Urothelium cell line (cell line): ENCODE measurements around the gene GALNT9.
"Not testable (repeated sequence)": the region's sequence is repeated elsewhere in the genome, so short reads cannot be mapped to it uniquely, and the experiment has no call there.

ENCODE experiments used
- DNase-seq: peaks from one replicate; pipeline ENCODE4 v3.0.0; 2011; ENCODE audit warnings: low spot score, mixed read lengths
- FAIRE-seq: peaks from 2 replicates; lab custom pipeline; 2011; peaks lifted over from hg19 to GRCh38; lab: Jason Lieb, UNC

The GALNT9 gene

DNA sequence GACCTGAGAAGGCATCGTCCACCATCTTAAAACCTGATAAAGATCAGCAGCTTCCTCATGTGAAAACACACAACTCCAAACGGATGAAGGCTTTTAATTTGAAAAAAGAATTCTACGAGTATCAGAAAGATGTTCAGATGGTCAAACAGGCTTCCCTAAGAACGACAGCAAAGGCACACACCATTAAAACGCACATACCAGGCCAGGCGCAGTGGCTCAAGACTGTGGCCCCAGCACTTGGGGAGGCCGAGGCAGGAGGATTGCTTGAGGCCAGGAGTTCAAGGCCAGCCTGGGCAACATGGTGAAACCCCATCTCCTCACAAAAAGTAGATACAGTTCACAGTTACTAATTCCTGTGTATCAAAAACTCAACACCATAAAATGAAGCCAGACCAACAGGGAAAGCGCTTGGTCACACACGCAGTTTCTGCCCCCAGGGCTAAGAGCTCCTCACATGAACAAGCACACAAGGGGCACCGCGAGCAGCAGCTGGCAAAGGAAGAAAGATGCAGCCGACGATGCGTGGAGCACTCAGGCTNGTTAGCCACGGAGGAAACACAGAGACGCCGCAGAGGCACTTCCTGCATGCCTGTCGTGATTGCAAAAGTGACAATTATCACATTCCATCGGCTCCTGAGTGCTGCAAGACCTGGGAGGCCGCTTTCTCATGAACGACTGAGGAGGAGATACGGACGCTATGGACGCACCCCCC is 107.1 kb downstream of the GALNT9 start:
- no peak for FAIRE-seq
- no peak for DNase-seq

- not testable (repeated sequence) for FAIRE-seq
Measured at GRCh38 chr12:132219761-132220160, 109.6 kb downstream of the GALNT9 start.

GRCh38 chr12:132219323-132219722 is 110.1 kb downstream of the GALNT9 start:
- no peak for FAIRE-seq

More at GRCh38 chr12:132219761-132220160, 109.6 kb downstream of the GALNT9 start:
- DNase-seq: not testable (repeated sequence)

DNA sequence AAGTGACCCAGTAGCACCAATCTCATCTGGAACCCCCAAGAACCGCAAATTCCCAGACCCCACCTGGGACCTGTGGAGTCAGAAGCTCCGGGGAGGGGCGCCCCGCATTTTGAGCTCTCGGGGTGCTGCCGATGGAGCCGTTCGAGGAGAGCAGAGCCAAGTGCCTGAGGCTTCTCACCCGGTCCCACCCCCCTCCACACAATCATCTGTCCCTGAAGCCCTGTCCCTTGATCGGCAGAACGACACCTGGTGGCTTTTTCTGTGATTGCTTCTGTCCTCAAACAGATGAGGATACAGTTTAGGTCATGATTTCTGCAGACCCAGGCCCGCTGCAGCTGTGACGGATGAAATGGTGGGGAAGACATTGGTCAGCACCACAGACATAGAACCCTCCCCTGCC is 110.5 kb downstream of the GALNT9 start:
- no peak for FAIRE-seq
- peak; percentile 52 for DNase-seq

More at GRCh38 chr12:132219323-132219722, 110.1 kb downstream of the GALNT9 start:
- DNase-seq: no peak

DNA sequence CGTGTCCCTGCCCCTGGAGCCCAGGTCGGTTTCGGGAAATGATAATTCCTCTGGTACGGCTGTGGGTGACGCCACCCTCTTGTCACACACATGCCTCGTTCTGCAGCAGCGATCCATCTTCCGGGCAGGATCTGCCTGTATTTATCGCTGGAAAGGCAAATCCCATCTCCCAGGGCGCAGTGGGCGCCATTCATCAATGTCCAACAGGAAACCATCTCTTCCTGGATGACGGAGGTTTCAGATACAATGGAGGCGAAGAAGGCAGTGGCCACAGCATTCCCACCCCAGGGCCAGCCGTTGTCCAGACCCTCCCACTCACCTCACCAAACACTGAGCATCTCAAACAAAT is 110.9 kb downstream of the GALNT9 start:
- FAIRE-seq (no peak), DNase-seq (no peak)

DNA sequence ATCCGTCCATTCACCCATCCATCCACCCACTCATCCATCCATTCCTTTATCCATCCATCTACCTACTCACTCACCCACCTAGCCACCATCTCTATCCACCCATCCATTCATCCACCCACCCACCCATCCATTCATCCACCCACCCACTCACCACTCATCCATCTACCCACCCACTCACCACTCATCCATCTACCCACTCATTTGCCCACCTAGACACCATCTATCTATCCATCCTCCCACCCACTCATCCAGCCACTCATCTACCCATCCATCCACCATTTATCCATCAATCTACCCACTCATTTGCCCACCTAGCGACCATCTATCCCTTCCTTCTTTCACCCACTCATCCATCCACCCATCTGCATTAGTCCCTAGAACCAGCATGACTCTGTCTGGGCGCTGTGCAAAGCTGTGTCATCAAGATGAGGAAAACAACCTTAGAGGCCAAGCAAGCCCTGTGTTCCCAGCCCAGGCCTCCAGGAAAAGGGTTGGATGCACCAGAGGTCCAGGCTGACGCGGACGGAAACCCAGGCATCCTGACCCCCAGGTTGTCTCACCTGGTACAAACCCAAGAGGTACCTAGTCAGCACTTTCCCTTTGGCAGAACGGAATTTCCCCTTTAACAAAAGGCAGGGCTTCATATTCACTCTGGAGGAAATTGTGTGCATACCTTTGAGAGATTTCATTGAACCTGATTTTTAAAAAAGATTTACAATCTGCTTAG is 111.4 kb downstream of the GALNT9 start:
- FAIRE-seq: no peak

DNA sequence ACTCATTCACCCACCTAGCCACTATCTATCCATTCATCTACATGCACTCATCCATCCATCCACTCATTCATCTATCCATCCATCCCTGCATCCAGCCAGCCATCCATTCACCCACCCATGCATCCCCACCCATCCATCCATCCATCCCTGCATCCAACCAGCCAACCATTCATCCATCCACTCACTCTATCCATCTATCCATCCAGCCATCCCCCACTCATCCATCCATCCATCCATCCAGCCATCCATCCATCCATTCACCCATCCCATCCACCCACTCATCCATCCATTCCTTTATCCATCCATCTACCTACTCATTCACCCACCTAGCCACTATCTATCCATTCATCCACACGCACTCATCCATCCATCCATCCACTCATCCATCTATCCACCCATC is 112.0 kb downstream of the GALNT9 start:
- peak; percentile 17 for FAIRE-seq
- no peak for DNase-seq

More for the DNA sequence above, 111.4 kb downstream of the GALNT9 start:
- no peak for DNase-seq

- DNase-seq: no peak
- FAIRE-seq: no peak
Measured at GRCh38 chr12:132216354-132216987, 112.9 kb downstream of the GALNT9 start.

- FAIRE-seq (no peak), DNase-seq (no peak)
Measured at GRCh38 chr12:132215299-132215989, 113.9 kb downstream of the GALNT9 start.

DNA sequence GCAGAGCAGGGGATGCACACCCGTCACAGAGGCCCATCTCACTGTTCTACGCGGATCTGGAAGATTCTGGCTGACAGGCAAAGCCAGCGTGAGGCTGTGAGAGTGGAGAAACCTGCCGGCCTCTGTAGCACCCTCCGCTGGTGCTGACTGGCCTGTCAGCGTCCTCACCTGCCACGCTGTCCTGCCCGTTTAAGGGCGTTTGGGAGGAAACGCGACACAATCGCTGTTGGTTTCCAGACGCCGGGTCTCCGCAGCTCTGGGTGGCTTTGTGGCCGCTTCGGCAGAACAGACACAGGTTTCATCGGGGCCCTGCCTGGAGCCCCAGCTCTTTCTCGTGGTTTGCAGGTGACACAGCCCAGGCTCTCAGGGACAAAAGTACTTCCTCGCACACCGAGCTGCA is 114.5 kb downstream of the GALNT9 start:
- FAIRE-seq (no peak), DNase-seq (no peak)

GRCh38 chr12:132214161-132214476 is 115.3 kb downstream of the GALNT9 start:
- DNase-seq: no peak
- FAIRE-seq: no peak

- FAIRE-seq (no peak), DNase-seq (no peak)
Measured at GRCh38 chr12:132213359-132214160, 115.8 kb downstream of the GALNT9 start.

- DNase-seq: no peak
- FAIRE-seq: no peak
Measured at GRCh38 chr12:132211816-132212215, 117.6 kb downstream of the GALNT9 start.

GRCh38 chr12:132211326-132211725 is 118.1 kb downstream of the GALNT9 start:
- FAIRE-seq: no peak
- no peak for DNase-seq

GRCh38 chr12:132210223-132211055 is 119.0 kb downstream of the GALNT9 start:
- no peak for FAIRE-seq
- no peak for DNase-seq

GRCh38 chr12:132209619-132210222 is 119.7 kb downstream of the GALNT9 start:
- no peak for FAIRE-seq
- no peak for DNase-seq

GRCh38 chr12:132208153-132208823 is 121.1 kb downstream of the GALNT9 start:
- FAIRE-seq (no peak), DNase-seq (no peak)

DNA sequence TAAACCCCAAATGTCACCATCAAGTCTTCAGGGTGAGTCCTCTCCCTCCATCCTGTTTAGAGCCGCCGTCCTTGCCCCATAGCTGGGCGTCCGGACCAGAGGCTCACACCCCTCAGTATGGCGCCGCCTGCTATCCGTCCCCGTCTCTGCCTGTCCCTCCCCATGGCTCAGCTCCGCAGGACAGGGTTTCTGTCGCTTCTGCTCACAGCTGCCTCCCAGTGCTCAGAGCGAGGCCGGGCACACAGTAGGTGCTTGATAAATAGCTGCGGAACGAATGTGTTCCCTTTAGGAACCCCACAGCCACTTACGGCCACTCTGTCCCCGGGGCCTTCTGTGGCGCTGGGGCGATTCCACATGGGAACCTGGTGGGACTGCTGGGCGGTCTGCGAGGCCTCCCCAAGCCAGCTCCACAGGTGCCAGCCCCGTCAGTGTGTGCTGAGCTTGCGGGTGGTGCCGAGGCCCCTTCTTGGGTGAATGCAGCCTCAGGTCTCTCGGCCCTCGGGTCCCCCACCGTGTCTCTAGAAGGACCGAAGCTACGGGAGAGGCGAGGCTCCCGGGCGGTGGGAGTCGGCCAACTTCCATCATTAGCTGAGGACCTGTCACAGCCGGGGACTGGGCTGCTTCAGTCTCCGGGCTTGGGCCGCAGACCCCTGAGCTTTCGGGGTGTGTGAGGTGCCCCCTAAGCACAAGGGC is 122.2 kb downstream of the GALNT9 start:
- no peak for FAIRE-seq

More for the DNA sequence above, 122.2 kb downstream of the GALNT9 start:
- no peak for DNase-seq
